ENCODE data around the gene CEPT1. TPM values are rescaled to one million over a fixed set of nuclear protein-coding genes. Genes with fewer than 3 reads are reported as not detected.

The CEPT1 gene
- total and polyA plus RNA-seq, 2 of the 8 experiments (the other 6 are each of a cell fraction or from before 2014, with no cell fraction given): 18.5 to 28.6 TPM

- no peak overlapping the region for H3K9ac ChIP-seq (replicated peaks in 1 of 4; ENCODE audit: extremely low read depth in 1 of 4, low read depth in 3 of 4, low read length in 3 of 4)
- H3K27me3 ChIP-seq (replicated peaks in 1 of 4; ENCODE audit: control insufficient read depth in 3 of 4, extremely low read depth in 1 of 4, insufficient read depth in 3 of 4, low read length in 3 of 4): no peaks in the 10 kb centered on the region; a peak in 1 of 7 replicates
- WGBS, 2 experiments (ENCODE audit: extremely low coverage in 1 of 2, insufficient coverage in 1 of 2, insufficient read length in 1 of 2, insufficient replicate concordance in 2 of 2, low coverage in 1 of 2, low lambda C conversion rate in 2 of 2, missing lambda C conversion rate in 1 of 2): 69% methylated on average over 6 of the region's 6 CpGs; no CpG with 5 or more reads in 1 of the 2 experiments
- H3K23ac ChIP-seq (ENCODE audit: insufficient read length): no peak overlapping the region
- H2BK120ac ChIP-seq (replicated peaks; ENCODE audit: low read depth, low read length): peak overlapping the region; percentile 95
- H3K27ac ChIP-seq (ENCODE audit: low read depth, low read length): no peak overlapping the region; the same call in 1 of the 2 replicates
- no peaks in the 10 kb centered on the region for H3K23me2 ChIP-seq (ENCODE audit: low read depth, low read length)
- H2BK12ac ChIP-seq (ENCODE audit: low read depth, low read length): peak overlapping the region; percentile 45; the same call in 1 of the 2 replicates
- peak overlapping the region; percentile 13 for H4K5ac ChIP-seq (ENCODE audit: insufficient read length, low read depth, low read length)
- H3K9me3 ChIP-seq (ENCODE audit: insufficient read depth in 2 of 2, low read depth in 1 of 2, low read length in 1 of 2): no peaks in the 10 kb centered on the region; a peak in 1 of 4 replicates
- CTCF ChIA-PET (ENCODE audit: partially characterized antibody): interaction anchor here (1.3 to 2.6 kb wide), 4 partner anchors 16 to 186 kb away, joined by 4 to 11 read pairs (median 6); no protein-coding TSS in a partner anchor
- H4K20me1 ChIP-seq (replicated peaks in 1 of 2; ENCODE audit: control insufficient read depth in 1 of 2, insufficient read depth in 2 of 2, low read length in 2 of 2): no peaks in the 10 kb centered on the region
- peak overlapping the region; percentile 91; the same call in 1 of the 2 replicates for H2BK5ac ChIP-seq (ENCODE audit: low read depth, low read length)
- H3K4me2 ChIP-seq (ENCODE audit: insufficient read depth in 1 of 2, low read depth in 2 of 2, low read length in 2 of 2): no peak overlapping the region
- H3K36me3 ChIP-seq (ENCODE audit: control insufficient read depth in 2 of 4, insufficient read depth in 4 of 4, low read length in 3 of 4): no peaks in the 10 kb centered on the region
- TF ChIP-seq NRF1 (IDR thresholded peaks at IDR 0.05; ENCODE audit: low read depth, low read length) (no peak), TAF1 (IDR thresholded peaks at IDR 0.05; ENCODE audit: low read depth, low read length) (0 out of 2 replicates have a peak, but pooled peaks have one; percentile 20)
- H2BK20ac ChIP-seq (ENCODE audit: low read length): no peak overlapping the region
- H3K4me1 ChIP-seq (replicated peaks in 1 of 4; ENCODE audit: control insufficient read depth in 3 of 4, insufficient read depth in 4 of 4, low read length in 3 of 4): peaks cover 0 to 7% (median 4%) of the 10 kb centered on the region in 4 experiments; a peak in 3 of 7 replicates
- no peak overlapping the region for H2BK15ac ChIP-seq (ENCODE audit: low read length)
- H4K91ac ChIP-seq (replicated peaks; ENCODE audit: insufficient read length, low read length): peak overlapping the region; percentile 95
- no peaks in the 10 kb centered on the region for H3K79me2 ChIP-seq (ENCODE audit: control insufficient read depth in 1 of 2, insufficient read depth in 2 of 2, low read length in 2 of 2)
- H2AK5ac ChIP-seq (ENCODE audit: low read depth, low read length): peak overlapping the region; percentile 29; the same call in 1 of the 2 replicates
- peak overlapping the region; percentile 80 for H3K4ac ChIP-seq (replicated peaks; ENCODE audit: insufficient read length, low read depth, low read length)
- H3K18ac ChIP-seq (ENCODE audit: extremely low read depth, low read length): peak overlapping the region; percentile 44; the same call in 1 of the 2 replicates
- H3K4me3 ChIP-seq (ENCODE audit: extremely low read depth in 1 of 4, insufficient read depth in 2 of 4, low read depth in 3 of 4, low read length in 4 of 4): no peak overlapping the region
- H3K14ac ChIP-seq (ENCODE audit: insufficient read length): no peak overlapping the region
- 0 out of 2 replicates have a peak overlapping the region, but pooled peaks have one; percentile 62 for H2AFZ ChIP-seq (ENCODE audit: low read length)
- POLR2A ChIA-PET (ENCODE audit: partially characterized antibody): interaction anchor here (0.7 kb wide), 1 partner anchor 156 kb away, joined by 4 read pairs; no protein-coding TSS in a partner anchor
- no peak for FAIRE-seq
- no peaks in the 10 kb centered on the region for H3K79me1 ChIP-seq (ENCODE audit: low read depth, low read length)
- H4K8ac ChIP-seq (ENCODE audit: extremely low read depth, insufficient read depth, low read length): no peak overlapping the region
- no peak overlapping the region for H3K56ac ChIP-seq (replicated peaks; ENCODE audit: insufficient read length, low read depth, low read length)
- DNase-seq (ENCODE audit: low read depth in 1 of 2, low spot score in 2 of 2): no peak
Observed at GRCh38 chr1:111214074-111214801, 74.2 kb downstream of the CEPT1 start.
